Ovary (tissue), 3 donors: ENCODE data around the gene GRM5.

Experiments
- POLR2A ChIP-seq: fragments of 450-650 bp; IDR thresholded peaks from one replicate; pipeline ENCODE4 v1.6.1; 2017; ENCODE audit warnings: antibody characterized with exemption, mild to moderate bottlenecking, moderate library complexity
- TF ChIP-seq, protein P1 (sequence below), 3 donors: fragments of 450-650 bp in 2 of 3; fragments of 200-600 bp in 1 of 3; IDR thresholded peaks; one replicate each; pipeline versions ENCODE4 v1.5.1 to v1.8.0; 2016 to 2022; ENCODE audit warnings: antibody characterized with exemption in 3 of 3, mild to moderate bottlenecking in 1 of 3
- donor health status: DM: no; HTN: no; CAD: no.

DNA sequence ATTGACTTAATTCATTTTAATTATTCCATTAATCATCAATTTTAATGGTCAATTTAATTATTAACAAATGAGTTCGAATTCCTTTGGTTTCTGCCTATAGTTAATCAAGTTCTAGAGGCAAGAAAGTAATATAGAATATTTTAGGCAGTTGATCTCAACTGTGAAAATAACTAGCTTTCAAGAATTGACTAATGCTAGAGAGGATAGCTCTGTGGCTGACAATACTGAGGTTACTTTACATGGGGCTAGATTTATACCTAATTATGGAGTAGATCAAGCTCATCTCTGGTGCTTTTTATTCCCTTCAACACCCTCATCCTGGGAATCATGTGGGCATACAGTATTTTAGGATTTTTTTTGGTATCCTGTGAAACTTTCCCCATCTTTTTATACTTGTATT, 259.4 kb downstream of the GRM5 start:
- no peak for TF ChIP-seq POLR2A
- TF ChIP-seq, protein P1, sequence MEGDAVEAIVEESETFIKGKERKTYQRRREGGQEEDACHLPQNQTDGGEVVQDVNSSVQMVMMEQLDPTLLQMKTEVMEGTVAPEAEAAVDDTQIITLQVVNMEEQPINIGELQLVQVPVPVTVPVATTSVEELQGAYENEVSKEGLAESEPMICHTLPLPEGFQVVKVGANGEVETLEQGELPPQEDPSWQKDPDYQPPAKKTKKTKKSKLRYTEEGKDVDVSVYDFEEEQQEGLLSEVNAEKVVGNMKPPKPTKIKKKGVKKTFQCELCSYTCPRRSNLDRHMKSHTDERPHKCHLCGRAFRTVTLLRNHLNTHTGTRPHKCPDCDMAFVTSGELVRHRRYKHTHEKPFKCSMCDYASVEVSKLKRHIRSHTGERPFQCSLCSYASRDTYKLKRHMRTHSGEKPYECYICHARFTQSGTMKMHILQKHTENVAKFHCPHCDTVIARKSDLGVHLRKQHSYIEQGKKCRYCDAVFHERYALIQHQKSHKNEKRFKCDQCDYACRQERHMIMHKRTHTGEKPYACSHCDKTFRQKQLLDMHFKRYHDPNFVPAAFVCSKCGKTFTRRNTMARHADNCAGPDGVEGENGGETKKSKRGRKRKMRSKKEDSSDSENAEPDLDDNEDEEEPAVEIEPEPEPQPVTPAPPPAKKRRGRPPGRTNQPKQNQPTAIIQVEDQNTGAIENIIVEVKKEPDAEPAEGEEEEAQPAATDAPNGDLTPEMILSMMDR (IDR thresholded peaks at IDR 0.05) = no peak
